NCI-H1694 (cell line): Measurements from ENCODE around the gene SLC66A3.

Source experiments
- DNase-seq: peaks from one replicate; lab custom pipeline; 2025; lab: John Stamatoyannopoulos, UW

Gene SLC66A3

GRCh38 chr2:11140492-11140891 is 14.8 kb upstream of the SLC66A3 start:
- DNase-seq: no peak

- DNase-seq: no peak
These were observed 13.9 kb upstream of the SLC66A3 start for GRCh38 chr2:11141319-11141718.

GRCh38 chr2:11142330-11142729 is 12.9 kb upstream of the SLC66A3 start:
- DNase-seq: no peak

- no peak for DNase-seq
These were observed 12.3 kb upstream of the SLC66A3 start for GRCh38 chr2:11142987-11143386.

- no peak for DNase-seq
These were observed 11.1 kb upstream of the SLC66A3 start for GRCh38 chr2:11144077-11144737.

GRCh38 chr2:11144738-11145079 is 10.6 kb upstream of the SLC66A3 start:
- DNase-seq: no peak

GRCh38 chr2:11145350-11145749 is 9.9 kb upstream of the SLC66A3 start:
- DNase-seq: no peak

GRCh38 chr2:11146076-11146475 is 9.2 kb upstream of the SLC66A3 start:
- DNase-seq: no peak

- DNase-seq: no peak
These were observed 8.0 kb upstream of the SLC66A3 start for GRCh38 chr2:11147263-11147662.

GRCh38 chr2:11152591-11152990 is 2.7 kb upstream of the SLC66A3 start:
- DNase-seq: no peak

- no peak for DNase-seq
These were observed 998 bp upstream of the SLC66A3 start for GRCh38 chr2:11154016-11154922.

GRCh38 chr2:11154923-11155380 is 315 bp upstream of the SLC66A3 start:
- peak; percentile 96 for DNase-seq

GRCh38 chr2:11156396-11157075 is 1.3 kb downstream of the SLC66A3 start:
- DNase-seq: no peak

GRCh38 chr2:11157296-11157695 is 2.0 kb downstream of the SLC66A3 start:
- no peak for DNase-seq

- DNase-seq: no peak
These were observed 2.5 kb downstream of the SLC66A3 start for GRCh38 chr2:11157731-11158130.

- no peak for DNase-seq
These were observed 3.8 kb downstream of the SLC66A3 start for GRCh38 chr2:11158916-11159573.

- DNase-seq: no peak
These were observed 4.4 kb downstream of the SLC66A3 start for GRCh38 chr2:11159574-11160170.

- no peak for DNase-seq
These were observed 5.0 kb downstream of the SLC66A3 start for GRCh38 chr2:11160256-11160655.

GRCh38 chr2:11160731-11161455 is 5.6 kb downstream of the SLC66A3 start:
- no peak for DNase-seq

GRCh38 chr2:11161747-11162146 is 6.5 kb downstream of the SLC66A3 start:
- DNase-seq: no peak
